Glutamatergic neuron (in vitro differentiated cells): Measurements from ENCODE around the gene PCED1B. TPM values are rescaled to one million over a fixed set of nuclear protein-coding genes. Genes with fewer than 3 reads are reported as not detected.

Experiments
- DNase-seq: peaks from one replicate; pipeline ENCODE4 v3.0.0; 2022
- H3K27ac Mint-ChIP-seq: one replicate; pipeline ENCODE4 v1.8.0; 2020; ENCODE audit warnings: mild to moderate bottlenecking, mixed read lengths, inconsistent platforms; ENCODE audit not compliant: unreplicated experiment
- H3K27me3 Mint-ChIP-seq: one replicate; pipeline ENCODE4 v1.8.0; 2020; ENCODE audit warnings: mild to moderate bottlenecking, moderate library complexity, mixed read lengths, inconsistent platforms; ENCODE audit not compliant: unreplicated experiment
- H3K36me3 Mint-ChIP-seq: one replicate; pipeline ENCODE4 v1.8.0; 2020; ENCODE audit warnings: mild to moderate bottlenecking, mixed read lengths, inconsistent platforms; ENCODE audit not compliant: unreplicated experiment
- H3K4me1 Mint-ChIP-seq: one replicate; pipeline ENCODE4 v1.8.0; 2020; ENCODE audit warnings: mild to moderate bottlenecking, low read depth, mixed read lengths, inconsistent platforms; ENCODE audit not compliant: unreplicated experiment
- H3K4me3 Mint-ChIP-seq: one replicate; pipeline ENCODE4 v1.8.0; 2020; ENCODE audit warnings: mild to moderate bottlenecking, mixed read lengths, inconsistent platforms; ENCODE audit not compliant: unreplicated experiment
- H3K9me3 Mint-ChIP-seq: one replicate; pipeline ENCODE4 v1.8.0; 2020; ENCODE audit warnings: mild to moderate bottlenecking, moderate library complexity, mixed read lengths, inconsistent platforms; ENCODE audit not compliant: unreplicated experiment
- total RNA-seq: library from RNA; stranded (reverse); fragmentation: NEBNext Ultra II Directional; extraction: Animal tissue kit (Norgen Biotek cat#: 25700); gene quantifications from one replicate; pipeline ENCODE4 v1.2.1, GENCODE V29; 2021; ENCODE audit not compliant: unreplicated experiment
- TF ChIP-seq, protein P1 (sequence below): fragments of 200-600 bp; sonication (generic); IDR thresholded peaks from one replicate; pipeline ENCODE4 v1.5.0; 2021; ENCODE audit not compliant: partially characterized antibody, unreplicated experiment

The PCED1B gene
- total RNA-seq, 1 donor from 2014 or later = 0.27 TPM

DNA sequence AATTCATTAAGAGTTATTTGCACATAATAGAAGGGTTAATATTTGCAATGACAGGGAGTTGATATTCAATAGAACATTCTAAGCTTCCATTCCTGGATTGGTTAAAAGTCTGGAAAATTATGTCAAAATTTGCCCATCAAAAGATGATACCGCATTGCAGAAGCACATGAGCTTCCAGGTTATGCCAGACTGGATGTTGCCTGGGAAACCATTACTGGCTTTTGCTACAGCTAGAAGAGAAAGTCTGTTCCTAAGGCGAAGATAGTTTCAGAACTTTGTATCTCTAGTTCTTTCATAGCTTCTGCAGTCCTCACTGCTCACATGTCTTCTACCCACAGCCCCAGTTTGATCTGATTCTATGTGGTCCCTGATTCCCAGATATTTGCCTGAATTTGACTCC, 122.8 kb downstream of the PCED1B start:
- H3K4me3 Mint-ChIP-seq = no peak overlapping the region
- H3K36me3 Mint-ChIP-seq = no peaks in the 10 kb centered on the region
- H3K27ac Mint-ChIP-seq = no peak overlapping the region
- TF ChIP-seq, protein P1, sequence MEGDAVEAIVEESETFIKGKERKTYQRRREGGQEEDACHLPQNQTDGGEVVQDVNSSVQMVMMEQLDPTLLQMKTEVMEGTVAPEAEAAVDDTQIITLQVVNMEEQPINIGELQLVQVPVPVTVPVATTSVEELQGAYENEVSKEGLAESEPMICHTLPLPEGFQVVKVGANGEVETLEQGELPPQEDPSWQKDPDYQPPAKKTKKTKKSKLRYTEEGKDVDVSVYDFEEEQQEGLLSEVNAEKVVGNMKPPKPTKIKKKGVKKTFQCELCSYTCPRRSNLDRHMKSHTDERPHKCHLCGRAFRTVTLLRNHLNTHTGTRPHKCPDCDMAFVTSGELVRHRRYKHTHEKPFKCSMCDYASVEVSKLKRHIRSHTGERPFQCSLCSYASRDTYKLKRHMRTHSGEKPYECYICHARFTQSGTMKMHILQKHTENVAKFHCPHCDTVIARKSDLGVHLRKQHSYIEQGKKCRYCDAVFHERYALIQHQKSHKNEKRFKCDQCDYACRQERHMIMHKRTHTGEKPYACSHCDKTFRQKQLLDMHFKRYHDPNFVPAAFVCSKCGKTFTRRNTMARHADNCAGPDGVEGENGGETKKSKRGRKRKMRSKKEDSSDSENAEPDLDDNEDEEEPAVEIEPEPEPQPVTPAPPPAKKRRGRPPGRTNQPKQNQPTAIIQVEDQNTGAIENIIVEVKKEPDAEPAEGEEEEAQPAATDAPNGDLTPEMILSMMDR = no peak
- H3K9me3 Mint-ChIP-seq = peaks cover 2% of the 10 kb centered on the region
- peaks cover 2% of the 10 kb centered on the region for H3K27me3 Mint-ChIP-seq
- no peak for DNase-seq
- H3K4me1 Mint-ChIP-seq = peaks cover 3% of the 10 kb centered on the region

DNA sequence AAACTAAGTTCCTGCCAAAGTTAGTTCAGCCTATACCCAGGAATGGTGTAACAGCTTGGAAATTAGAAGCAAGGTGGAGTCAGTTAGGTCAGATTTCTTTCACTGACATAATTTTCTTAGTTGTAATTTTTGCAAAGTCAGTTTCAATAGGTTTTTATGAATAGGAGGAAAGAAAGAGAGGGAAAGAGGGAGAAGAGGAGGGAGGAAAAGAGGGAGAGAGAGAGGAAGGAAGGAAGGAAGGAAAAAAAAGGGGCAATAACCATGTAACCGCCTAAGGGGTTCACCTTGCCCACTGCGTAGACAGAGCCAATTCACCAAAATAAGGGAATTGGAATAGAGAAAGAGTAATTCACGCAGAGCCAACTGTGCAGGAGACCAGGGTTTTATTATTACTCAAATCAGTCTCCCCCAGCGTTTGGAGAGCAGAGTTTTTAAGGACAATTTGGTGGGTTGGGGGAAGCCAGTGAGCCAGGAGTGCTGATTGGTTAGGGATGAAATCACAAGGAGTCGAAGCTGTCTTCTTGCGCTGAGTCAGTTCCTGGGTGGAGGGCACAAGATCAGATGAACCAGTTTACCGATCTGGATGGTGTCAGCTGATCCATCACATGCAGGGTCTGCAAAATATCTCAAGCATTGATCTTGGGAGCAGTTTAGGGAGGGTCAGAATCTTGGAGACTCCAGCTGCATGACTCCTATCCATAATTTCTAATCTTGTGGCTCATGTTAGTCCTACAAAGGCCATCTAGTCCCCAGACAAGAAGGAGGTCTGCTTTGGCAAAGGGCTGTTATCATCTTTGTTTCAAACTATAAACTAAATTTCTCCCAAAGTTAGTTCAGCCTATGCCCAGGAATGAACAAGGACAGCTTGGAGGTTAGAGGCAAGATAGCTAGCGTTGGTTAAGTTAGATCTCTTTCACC, 126.4 kb downstream of the PCED1B start:
- peaks cover 2% of the 10 kb centered on the region for H3K9me3 Mint-ChIP-seq
- TF ChIP-seq, protein P1 = no peak
- no peak overlapping the region for H3K4me3 Mint-ChIP-seq
- DNase-seq = no peak
- H3K36me3 Mint-ChIP-seq = no peaks in the 10 kb centered on the region
- H3K27ac Mint-ChIP-seq = no peak overlapping the region
- H3K27me3 Mint-ChIP-seq = peaks cover 1% of the 10 kb centered on the region
- peaks cover 3% of the 10 kb centered on the region for H3K4me1 Mint-ChIP-seq

DNA sequence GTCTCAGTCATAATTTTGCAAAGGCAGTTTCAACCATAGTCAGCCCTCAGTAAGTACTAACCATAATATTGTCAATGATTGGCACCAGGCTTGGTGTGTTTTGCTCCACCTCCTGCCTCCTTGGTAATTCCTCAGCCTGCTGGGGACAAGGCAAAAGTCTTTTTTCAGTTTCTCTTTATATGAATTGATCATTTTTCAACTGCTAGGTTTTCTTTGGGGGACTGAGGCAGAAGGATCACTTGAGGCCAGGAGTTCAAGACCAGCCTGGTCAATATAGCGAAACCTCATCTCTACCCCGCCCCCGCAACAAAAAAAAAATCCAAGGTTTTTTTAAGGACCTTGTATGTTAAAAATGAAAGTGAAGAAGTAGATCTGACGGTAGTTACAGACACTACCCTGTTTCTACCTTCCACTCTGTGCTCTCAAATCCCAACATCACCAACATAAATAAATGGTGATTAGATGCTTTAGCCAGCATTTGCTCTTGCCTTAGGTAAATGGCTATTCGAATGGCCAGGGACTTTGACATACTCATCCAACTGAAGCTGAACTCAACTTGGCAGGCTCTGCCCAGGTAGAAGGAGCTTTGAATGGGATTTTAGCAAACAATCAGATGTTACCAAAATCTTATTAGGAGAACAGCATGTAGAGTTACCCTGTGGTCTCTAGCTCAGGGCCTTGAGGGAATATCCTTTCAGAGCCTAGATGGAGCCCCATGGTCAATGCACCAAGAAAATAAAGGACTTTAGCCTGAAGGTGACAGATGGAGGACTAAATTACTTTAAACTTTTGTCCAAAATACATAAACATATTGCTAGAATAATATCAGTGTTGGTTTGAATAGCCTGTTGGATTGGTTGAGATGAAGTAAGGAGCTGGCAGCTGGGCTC, 127.3 kb downstream of the PCED1B start:
- Mint-ChIP-seq H3K4me1 (peaks cover 3% of the 10 kb centered on the region), H3K27ac (no peak overlapping the region), H3K4me3 (no peak overlapping the region), H3K27me3 (no peaks in the 10 kb centered on the region), H3K36me3 (no peaks in the 10 kb centered on the region), H3K9me3 (peaks cover 2% of the 10 kb centered on the region)
- TF ChIP-seq, protein P1 = no peak
- no peak for DNase-seq

DNA sequence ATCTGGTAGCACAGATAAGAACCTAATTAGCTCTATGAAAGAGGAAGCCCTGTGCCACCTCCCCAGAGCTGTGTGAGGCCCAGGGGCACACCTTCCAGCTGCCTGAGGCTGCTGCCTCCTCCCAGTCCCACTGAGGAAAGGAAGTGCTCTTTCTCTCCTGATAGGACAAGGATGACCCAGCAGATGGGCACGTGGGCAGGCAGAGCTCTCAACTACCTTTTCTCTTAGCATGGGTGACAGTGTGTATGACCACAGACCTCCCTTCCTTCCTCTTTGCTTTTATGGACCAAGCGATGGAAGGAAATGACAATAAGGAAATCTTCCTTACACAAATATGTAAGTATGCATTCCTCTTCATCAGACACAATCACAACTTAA, 127.9 kb downstream of the PCED1B start:
- peaks cover 2% of the 10 kb centered on the region for H3K9me3 Mint-ChIP-seq
- no peak overlapping the region for H3K4me3 Mint-ChIP-seq
- no peak overlapping the region for H3K27ac Mint-ChIP-seq
- DNase-seq = no peak
- TF ChIP-seq, protein P1 = no peak
- no peaks in the 10 kb centered on the region for H3K36me3 Mint-ChIP-seq
- no peaks in the 10 kb centered on the region for H3K27me3 Mint-ChIP-seq
- H3K4me1 Mint-ChIP-seq = peaks cover 3% of the 10 kb centered on the region
